ENCODE results near the gene ECE1.
A peak's percentile ranks its signal among the peaks of the same experiment; 100 is the strongest.

DNA sequence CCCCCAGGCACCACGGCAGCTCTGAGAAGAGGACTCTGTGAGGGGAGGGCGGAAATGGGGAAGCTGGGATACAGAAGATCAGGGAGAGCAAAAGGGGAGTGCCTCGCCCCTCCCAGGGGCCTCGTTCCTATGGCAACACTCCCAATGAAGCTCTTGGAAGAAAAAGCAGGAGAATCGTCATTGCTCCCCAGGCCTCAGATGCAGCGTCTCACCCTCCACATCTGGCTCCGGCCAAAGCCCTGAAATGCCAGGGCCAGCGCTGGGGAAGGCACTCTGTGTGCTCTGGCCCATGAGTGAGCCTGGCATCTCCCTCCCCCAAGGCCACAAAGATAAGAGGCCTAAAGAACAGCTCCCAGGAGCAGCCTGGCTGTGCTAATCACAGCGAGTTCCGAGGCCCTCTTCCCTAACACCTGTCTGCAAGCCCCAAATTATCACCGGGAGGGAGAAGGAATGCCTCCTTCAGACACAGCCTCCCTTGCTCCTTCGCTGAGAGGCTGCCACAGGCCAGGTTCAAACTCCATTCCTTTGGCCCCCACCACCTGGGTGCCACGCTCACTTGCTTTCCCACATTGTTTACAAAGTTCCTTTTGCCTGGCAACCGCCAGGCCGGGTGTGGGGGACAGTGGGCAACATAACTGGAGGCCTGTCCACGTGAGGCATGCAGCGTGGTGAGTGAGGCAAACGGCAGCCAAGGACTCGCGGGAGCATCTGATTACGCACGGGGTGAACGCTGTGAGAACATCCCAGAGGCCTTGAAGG, 27.8 kb downstream of the ECE1 start:
- TF ChIP-seq, protein P1, sequence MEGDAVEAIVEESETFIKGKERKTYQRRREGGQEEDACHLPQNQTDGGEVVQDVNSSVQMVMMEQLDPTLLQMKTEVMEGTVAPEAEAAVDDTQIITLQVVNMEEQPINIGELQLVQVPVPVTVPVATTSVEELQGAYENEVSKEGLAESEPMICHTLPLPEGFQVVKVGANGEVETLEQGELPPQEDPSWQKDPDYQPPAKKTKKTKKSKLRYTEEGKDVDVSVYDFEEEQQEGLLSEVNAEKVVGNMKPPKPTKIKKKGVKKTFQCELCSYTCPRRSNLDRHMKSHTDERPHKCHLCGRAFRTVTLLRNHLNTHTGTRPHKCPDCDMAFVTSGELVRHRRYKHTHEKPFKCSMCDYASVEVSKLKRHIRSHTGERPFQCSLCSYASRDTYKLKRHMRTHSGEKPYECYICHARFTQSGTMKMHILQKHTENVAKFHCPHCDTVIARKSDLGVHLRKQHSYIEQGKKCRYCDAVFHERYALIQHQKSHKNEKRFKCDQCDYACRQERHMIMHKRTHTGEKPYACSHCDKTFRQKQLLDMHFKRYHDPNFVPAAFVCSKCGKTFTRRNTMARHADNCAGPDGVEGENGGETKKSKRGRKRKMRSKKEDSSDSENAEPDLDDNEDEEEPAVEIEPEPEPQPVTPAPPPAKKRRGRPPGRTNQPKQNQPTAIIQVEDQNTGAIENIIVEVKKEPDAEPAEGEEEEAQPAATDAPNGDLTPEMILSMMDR (IDR thresholded peaks at IDR 0.05): peak in 1 of 4 experiments; percentile 5
- no peak for TF ChIP-seq POLR2A (IDR thresholded peaks at IDR 0.05)

All from uterus (tissue), 2 donors.